K562 (cell line): Measurements from ENCODE around the gene FFAR1. TPM values are rescaled to one million over a fixed set of nuclear protein-coding genes. Genes with fewer than 3 reads are reported as not detected.
A peak's percentile ranks its signal among the peaks of the same experiment; 100 is the strongest.

ENCODE experiments used
- ATAC-seq: fragments of 200-7000 bp; cut with Tn5 transposase; 3 replicates; pipeline ENCODE4 v1.9.1; 2020; ENCODE audit warnings: moderate library complexity
- BruUV-seq: library from RNA; stranded (reverse); fragments of 400-500 nt; replicated peaks from 2 replicates; lab custom pipeline; 2021; lab: Mats Ljungman, UMichigan
- CTCF ChIA-PET: fragments of 300-600 bp; formaldehyde crosslinking; extraction: SDS; loops from one replicate; lab custom pipeline; 2021; ENCODE audit warnings: low intra/inter-chr PET ratio; lab: Yijun Ruan, JAX
- POLR2A ChIA-PET: fragments of 300-600, 350-650 bp; sonication (Branson Sonifier 250); formaldehyde crosslinking; extraction: SDS; loops from one replicate; lab custom pipeline; 2021; ENCODE audit warnings: antibody characterized with exemption, inconsistent platforms; lab: Yijun Ruan, JAX
- DNase-seq, 4 experiments: peaks; one replicate each; pipeline versions ENCODE4 v3.0.0 to v3.0.0-alpha.2; 2011 to 2018; ENCODE audit warnings: low spot score in 3 of 4, mixed read lengths in 3 of 4; ENCODE audit errors: extremely low read depth in 1 of 4
- FAIRE-seq: peaks from 2 replicates; lab custom pipeline; 2011; peaks lifted over from hg19 to GRCh38; lab: Jason Lieb, UNC
- H2AFZ ChIP-seq: 2 replicates; pipeline ENCODE4 v1.6.0; 2011; ENCODE audit warnings: low read depth, low read length, control low read depth, inconsistent platforms
- H3K27ac ChIP-seq: fragments of 200-600 bp; 3 replicates; pipeline ENCODE4 v1.8.0; 2011; ENCODE audit warnings: low read depth, mild to moderate bottlenecking, control low read depth, inconsistent platforms, low read length, moderate library complexity, mixed read lengths; ENCODE audit errors: extremely low read depth
- H3K27me3 ChIP-seq, 2 experiments: fragments of 300-600 bp in 1 of 2; 2 replicates in 1 of 2; 3 replicates in 1 of 2; pipeline versions ENCODE4 v1.6.0 to v1.8.0; 2011; ENCODE audit warnings: inconsistent platforms in 2 of 2, low read length in 2 of 2, mild to moderate bottlenecking in 1 of 2, mixed read lengths in 1 of 2, moderate library complexity in 1 of 2; ENCODE audit not compliant: control insufficient read depth in 2 of 2, insufficient read depth in 2 of 2
- H3K36me3 ChIP-seq: fragments of 300-600 bp; 3 replicates; pipeline ENCODE4 v1.8.0; 2011; ENCODE audit warnings: mild to moderate bottlenecking, low read length, inconsistent platforms; ENCODE audit not compliant: control insufficient read depth, insufficient read depth
- H3K4me1 ChIP-seq, 2 experiments: fragments of 200-600 bp in 1 of 2; replicated peaks in 1 of 2; 2 replicates in 1 of 2; 3 replicates in 1 of 2; pipeline versions ENCODE4 v1.5.1 to v1.8.0; 2011; ENCODE audit warnings: inconsistent platforms in 2 of 2, low read length in 2 of 2, mild to moderate bottlenecking in 1 of 2, mixed read lengths in 1 of 2, moderate library complexity in 1 of 2; ENCODE audit not compliant: control insufficient read depth in 2 of 2, insufficient read depth in 2 of 2
- H3K4me2 ChIP-seq: 2 replicates; pipeline ENCODE4 v1.6.1; 2011; ENCODE audit warnings: low read length, control low read depth, inconsistent platforms, mixed read lengths; ENCODE audit not compliant: insufficient read depth
- H3K4me3 ChIP-seq: fragments of 200-600 bp; sonication (generic), shearing (Covaris generic); 2 replicates; pipeline ENCODE4 v1.5.1; 2016; ENCODE audit warnings: control low read depth, inconsistent platforms
- H3K79me2 ChIP-seq: fragments of 200-600 bp; 3 replicates; pipeline ENCODE4 v1.8.0; 2011; ENCODE audit warnings: low read length, inconsistent platforms; ENCODE audit not compliant: control insufficient read depth, insufficient read depth
- H3K9ac ChIP-seq, 2 experiments: 2 replicates each; pipeline versions ENCODE4 v1.6.0 to v1.6.1; 2011; ENCODE audit warnings: low read depth in 2 of 2, low read length in 2 of 2, control low read depth in 1 of 2, inconsistent platforms in 1 of 2, mild to moderate bottlenecking in 1 of 2, mixed read lengths in 1 of 2; ENCODE audit not compliant: insufficient read depth in 1 of 2
- H3K9me1 ChIP-seq: one replicate; pipeline ENCODE4 v1.6.0; 2011; ENCODE audit warnings: inconsistent platforms, mild to moderate bottlenecking, low read length, moderate library complexity; ENCODE audit not compliant: control insufficient read depth, insufficient read depth
- H3K9me3 ChIP-seq: replicated peaks from 2 replicates; pipeline ENCODE4 v1.5.1; 2011; ENCODE audit warnings: low read depth, low read length, inconsistent platforms; ENCODE audit not compliant: control insufficient read depth, insufficient read depth
- H4K20me1 ChIP-seq: replicated peaks from 2 replicates; pipeline ENCODE4 v1.6.1; 2011; ENCODE audit warnings: low read length, inconsistent platforms, mixed read lengths; ENCODE audit not compliant: control insufficient read depth, insufficient read depth
- CHD1 ChIP-seq: fragments of 200-600 bp; sonication (generic); IDR thresholded peaks from one replicate; pipeline ENCODE4 v1.6.1; 2012; ENCODE audit warnings: mild to moderate bottlenecking, moderate library complexity, low read length, inconsistent platforms
- FOXK2 ChIP-seq, 2 experiments: fragments of 450-650 bp; IDR thresholded peaks in 1 of 2; conservative IDR thresholded peaks in 1 of 2; 2 replicates each; pipeline ENCODE4 v1.6.1; 2016; ENCODE audit warnings: low read depth in 2 of 2, mild to moderate bottlenecking in 1 of 2
- HOXB6 ChIP-seq: fragments of 250-450 bp; sonication (Bioruptor Pico); IDR thresholded peaks from 2 replicates; pipeline ENCODE4 v1.5.1; 2022; ENCODE audit warnings: mild to moderate bottlenecking, borderline replicate concordance
- KAT7 ChIP-seq: sonication (generic); formaldehyde crosslinking; IDR thresholded peaks from 2 replicates; pipeline ENCODE4 v1.8.0; 2022; ENCODE audit warnings: missing genetic modification reagents, mild to moderate bottlenecking, borderline replicate concordance
- NR1H2 ChIP-seq: sonication (generic); formaldehyde crosslinking; IDR thresholded peaks from 2 replicates; pipeline ENCODE4 v1.4.0; 2020; ENCODE audit warnings: mild to moderate bottlenecking, missing genetic modification reagents
- RERE ChIP-seq: sonication (generic); formaldehyde crosslinking; IDR thresholded peaks from 2 replicates; pipeline ENCODE4 v1.8.0; 2023; ENCODE audit warnings: missing genetic modification reagents, mild to moderate bottlenecking, borderline replicate concordance
- ZNF175 ChIP-seq: fragments of 200-800 bp; sonication (Bioruptor generic); IDR thresholded peaks from 2 replicates; pipeline ENCODE4 v1.6.1; 2016; ENCODE audit warnings: low read depth, mild to moderate bottlenecking, missing genetic modification characterization, missing compliant biosample characterization
- ZNF668 ChIP-seq: fragments of 250-450 bp; sonication (Bioruptor Pico); IDR thresholded peaks from 2 replicates; pipeline ENCODE4 v1.8.0; 2022; ENCODE audit warnings: mild to moderate bottlenecking, inconsistent platforms
- ZNF76 ChIP-seq: fragments of 250-450 bp; sonication (Bioruptor Pico); IDR thresholded peaks from 2 replicates; pipeline ENCODE4 v1.4.0; 2020; ENCODE audit warnings: mild to moderate bottlenecking, moderate library complexity, borderline replicate concordance
- WGBS: fragments of 100-300 bp; shearing (Covaris generic); methylation state at CpG from one replicate; pipeline ENCODE4 v1.1.6; 2016; ENCODE audit warnings: low coverage, mixed read lengths; ENCODE audit not compliant: insufficient coverage; ENCODE audit errors: missing lambda C conversion rate; 5-methylcytosine and 5-hydroxymethylcytosine counted together
- in situ Hi-C: fragments of 300-500 bp; cut with MboI; formaldehyde crosslinking; loops from 4 replicates; pipeline ENCODE4 v1.15.0; 2018; ENCODE audit warnings: inconsistent platforms, mixed read lengths
- intact Hi-C: fragments of 100-400 bp; cut with micrococcal nuclease; formaldehyde crosslinking; loops from 2 replicates; pipeline ENCODE4 v1.14.2; 2022
- polyA plus RNA-seq, 8 experiments: library from polyadenylated mRNA; depleted of rRNA in 4 of 8; stranded (reverse) in 5 of 8; unstranded in 3 of 8; fragments of >200 nt; fragmentation: Nextera tagmentation in 2 of 8; fragmentation: Illumina TruSeq in 1 of 8; extraction: Ambion mirVana in 2 of 8; extraction: Trizol in 1 of 8; gene quantifications; 2 replicates each; pipeline versions ENCODE4 v1.2.1 to v1.2.3, GENCODE V29; 2011 to 2014; ENCODE audit warnings: inconsistent platforms in 1 of 8, missing spikeins in 1 of 8
- total RNA-seq, 7 experiments: library from RNA; depleted of rRNA in 6 of 7; stranded (reverse); fragments of >200 nt in 6 of 7; fragmentation: Illumina TruSeq in 2 of 7; extraction: Trizol in 2 of 7; gene quantifications; 2 replicates each; pipeline versions ENCODE4 v1.2.1 to v1.2.3, GENCODE V29; 2011 to 2021; ENCODE audit warnings: low replicate concordance in 1 of 7
- TF ChIP-seq, protein P1 (sequence below): fragments of 450-650 bp; formaldehyde crosslinking; conservative IDR thresholded peaks from 2 replicates; pipeline ENCODE4 v1.4.0; 2022; ENCODE audit warnings: mild to moderate bottlenecking, missing genetic modification characterization
- TF ChIP-seq, protein P2 (sequence below): fragments of 450-650 bp; formaldehyde crosslinking; IDR thresholded peaks from 2 replicates; pipeline ENCODE4 v1.4.0; 2020; ENCODE audit warnings: mild to moderate bottlenecking, mixed read lengths

The FFAR1 gene
- total and polyA plus RNA-seq, 9 of the 15 experiments (the other 6 are each of a cell fraction or from before 2014, with no cell fraction given): not detected

- intact Hi-C loops: no loop called here
- no peak overlapping the region for H3K4me2 ChIP-seq
- DNase-seq (no peak), ATAC-seq (no peak), FAIRE-seq (no peak)
- no TSS peak for BruUV-seq
- H3K9ac ChIP-seq: no peak overlapping the region
- H4K20me1 ChIP-seq: no peaks in the 10 kb centered on the region
- in situ Hi-C loops: no loop called here
- H3K4me3 ChIP-seq: no peak overlapping the region
- no peaks in the 10 kb centered on the region for H3K36me3 ChIP-seq
- H3K9me3 ChIP-seq: no peaks in the 10 kb centered on the region
- H2AFZ ChIP-seq: no peak overlapping the region
- H3K4me1 ChIP-seq: peaks cover 15 to 19% of the 10 kb centered on the region in 2 experiments; a peak in 4 of 5 replicates
- no peak overlapping the region for H3K27ac ChIP-seq
- H3K9me1 ChIP-seq: no peaks in the 10 kb centered on the region
- ChIA-PET POLR2A (interaction anchor here (1.4 kb wide), 1 partner anchor 12 kb away, joined by 4 read pairs; no protein-coding TSS in a partner anchor), CTCF (no interaction called here)
- 37% methylated on average over 7 of the region's 12 CpGs for WGBS
- peaks cover 0 to 2% of the 10 kb centered on the region in 2 experiments; a peak in 1 of 5 replicates for H3K27me3 ChIP-seq
- no peaks in the 10 kb centered on the region for H3K79me2 ChIP-seq
- TF ChIP-seq KAT7 (CRISPR knock-in tag): no peak
- no peak for TF ChIP-seq RERE (CRISPR knock-in tag)
- no peak for TF ChIP-seq ZNF175
- no peak for TF ChIP-seq ZNF76 (CRISPR knock-in tag)
- TF ChIP-seq HOXB6: no peak
- peak in 1 of 2 experiments; percentile 72; a peak in 1 of 4 replicates for TF ChIP-seq FOXK2 (conservative IDR thresholded peaks at IDR 0.05 in 1 of 2, IDR thresholded peaks at IDR 0.05 in 1 of 2; ENCODE audit: low read depth in 2 of 2)
- no peak for TF ChIP-seq NR1H2
- TF ChIP-seq CHD1: no peak
- TF ChIP-seq, protein P1, sequence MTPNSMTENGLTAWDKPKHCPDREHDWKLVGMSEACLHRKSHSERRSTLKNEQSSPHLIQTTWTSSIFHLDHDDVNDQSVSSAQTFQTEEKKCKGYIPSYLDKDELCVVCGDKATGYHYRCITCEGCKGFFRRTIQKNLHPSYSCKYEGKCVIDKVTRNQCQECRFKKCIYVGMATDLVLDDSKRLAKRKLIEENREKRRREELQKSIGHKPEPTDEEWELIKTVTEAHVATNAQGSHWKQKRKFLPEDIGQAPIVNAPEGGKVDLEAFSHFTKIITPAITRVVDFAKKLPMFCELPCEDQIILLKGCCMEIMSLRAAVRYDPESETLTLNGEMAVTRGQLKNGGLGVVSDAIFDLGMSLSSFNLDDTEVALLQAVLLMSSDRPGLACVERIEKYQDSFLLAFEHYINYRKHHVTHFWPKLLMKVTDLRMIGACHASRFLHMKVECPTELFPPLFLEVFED (CRISPR knock-in tag): 0 out of 2 replicates have a peak, but pooled peaks have one; percentile 22
- no peak for TF ChIP-seq ZNF668 (CRISPR knock-in tag)
- TF ChIP-seq, protein P2, sequence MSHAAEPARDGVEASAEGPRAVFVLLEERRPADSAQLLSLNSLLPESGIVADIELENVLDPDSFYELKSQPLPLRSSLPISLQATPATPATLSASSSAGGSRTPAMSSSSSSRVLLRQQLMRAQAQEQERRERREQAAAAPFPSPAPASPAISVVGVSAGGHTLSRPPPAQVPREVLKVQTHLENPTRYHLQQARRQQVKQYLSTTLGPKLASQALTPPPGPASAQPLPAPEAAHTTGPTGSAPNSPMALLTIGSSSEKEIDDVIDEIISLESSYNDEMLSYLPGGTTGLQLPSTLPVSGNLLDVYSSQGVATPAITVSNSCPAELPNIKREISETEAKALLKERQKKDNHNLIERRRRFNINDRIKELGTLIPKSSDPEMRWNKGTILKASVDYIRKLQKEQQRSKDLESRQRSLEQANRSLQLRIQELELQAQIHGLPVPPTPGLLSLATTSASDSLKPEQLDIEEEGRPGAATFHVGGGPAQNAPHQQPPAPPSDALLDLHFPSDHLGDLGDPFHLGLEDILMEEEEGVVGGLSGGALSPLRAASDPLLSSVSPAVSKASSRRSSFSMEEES: no peak
Measured at GRCh38 chr19:35375505-35376307, 28.0 kb downstream of the FFAR1 start.
